AG08396 (cell line): ENCODE results near the gene RASGRF2.
A peak's percentile ranks its signal among the peaks of the same experiment; 100 is the strongest.

ENCODE experiments used
- DNase-seq: peaks from one replicate; pipeline ENCODE4 v3.0.0; 2012; ENCODE audit warnings: low spot score, mixed read lengths

Gene RASGRF2

GRCh38 chr5:80959768-80960442 is at the start of gene RASGRF2:
Gene RASGRF2 (plus strand): TSS chr5:80960363. CDS start chr5:80960739, 376 bp downstream.
- DNase-seq, result peak; percentile 80

- no peak for DNase-seq
Measured at GRCh38 chr5:80912479-80912878, 47.7 kb upstream of the RASGRF2 start.

- DNase-seq, result peak; percentile 12
Measured at GRCh38 chr5:80915716-80916115, 44.4 kb upstream of the RASGRF2 start.

- DNase-seq, result no peak
Measured at GRCh38 chr5:80916676-80917075, 43.5 kb upstream of the RASGRF2 start.

GRCh38 chr5:80917631-80918030 is 42.5 kb upstream of the RASGRF2 start:
- DNase-seq, result no peak

GRCh38 chr5:80919678-80920196 is 40.4 kb upstream of the RASGRF2 start:
- DNase-seq, result no peak

- DNase-seq, result no peak
Measured at GRCh38 chr5:80920333-80920732, 39.8 kb upstream of the RASGRF2 start.

- DNase-seq, result no peak
Measured at GRCh38 chr5:80921026-80921425, 39.1 kb upstream of the RASGRF2 start.

- DNase-seq, result no peak
Measured at GRCh38 chr5:80925931-80926330, 34.2 kb upstream of the RASGRF2 start.

- no peak for DNase-seq
Measured at GRCh38 chr5:80926536-80926935, 33.6 kb upstream of the RASGRF2 start.

GRCh38 chr5:80926979-80927656 is 33.0 kb upstream of the RASGRF2 start:
- DNase-seq, result no peak

- no peak for DNase-seq
Measured at GRCh38 chr5:80928073-80928472, 32.1 kb upstream of the RASGRF2 start.

GRCh38 chr5:80930940-80931339 is 29.2 kb upstream of the RASGRF2 start:
- no peak for DNase-seq

GRCh38 chr5:80931411-80931810 is 28.8 kb upstream of the RASGRF2 start:
- DNase-seq, result no peak

GRCh38 chr5:80933036-80933435 is 27.1 kb upstream of the RASGRF2 start:
- no peak for DNase-seq

- DNase-seq, result no peak
Measured at GRCh38 chr5:80934751-80935150, 25.4 kb upstream of the RASGRF2 start.

- DNase-seq, result no peak
Measured at GRCh38 chr5:80935811-80936385, 24.3 kb upstream of the RASGRF2 start.

- no peak for DNase-seq
Measured at GRCh38 chr5:80936881-80937280, 23.3 kb upstream of the RASGRF2 start.

GRCh38 chr5:80937584-80938356 is 22.4 kb upstream of the RASGRF2 start:
- no peak for DNase-seq

- no peak for DNase-seq
Measured at GRCh38 chr5:80941496-80941895, 18.7 kb upstream of the RASGRF2 start.

- DNase-seq, result no peak
Measured at GRCh38 chr5:80951366-80951765, 8.8 kb upstream of the RASGRF2 start.

GRCh38 chr5:80953587-80953986 is 6.6 kb upstream of the RASGRF2 start:
- no peak for DNase-seq
